Measurements from ENCODE around the gene RSRC1. TPM values are rescaled to one million over a fixed set of nuclear protein-coding genes. Genes with fewer than 3 reads are reported as not detected.
"Not testable (repeated sequence)": the region's sequence is repeated elsewhere in the genome, so short reads cannot be mapped to it uniquely, and the experiment has no call there.

Gene RSRC1
- total RNA-seq, 3 donors from 2014 or later: 26.6 to 41.9 (median 29.9) TPM

- ATAC-seq (no peak), DNase-seq (no peak)
- H3K4me3 ChIP-seq: peak overlapping the region; percentile 80
- H3K36me3 ChIP-seq (ENCODE audit: low read depth): no peaks in the 10 kb centered on the region
- peaks cover 11% of the 10 kb centered on the region for H3K4me1 ChIP-seq (ENCODE audit: low read depth)
- H3K9me3 ChIP-seq: no peaks in the 10 kb centered on the region
- intact Hi-C loops (cut with DNase I, micrococcal nuclease): no loop called here
- TF ChIP-seq CTCF (IDR thresholded peaks at IDR 0.05): no peak
Observed at GRCh38 chr3:158110658-158111018, 749 bp downstream of the RSRC1 start.

- no peaks in the 10 kb centered on the region for H3K36me3 ChIP-seq (ENCODE audit: low read depth)
- no peaks in the 10 kb centered on the region for H3K9me3 ChIP-seq
- ATAC-seq (no peak), DNase-seq (no peak)
- intact Hi-C loops (cut with DNase I, micrococcal nuclease): no loop called here
- TF ChIP-seq CTCF (IDR thresholded peaks at IDR 0.05): no peak
- H3K4me3 ChIP-seq: no peak overlapping the region
- H3K4me1 ChIP-seq (ENCODE audit: low read depth): peaks cover 4% of the 10 kb centered on the region
Observed at GRCh38 chr3:158111861-158112260, 2.0 kb downstream of the RSRC1 start.

GRCh38 chr3:158113595-158113994, 3.7 kb downstream of the RSRC1 start:
- H3K36me3 ChIP-seq (ENCODE audit: low read depth); H3K9me3 ChIP-seq; ATAC-seq; H3K4me3 ChIP-seq; DNase-seq; H3K4me1 ChIP-seq (ENCODE audit: low read depth); intact Hi-C loops (cut with DNase I, micrococcal nuclease): not testable (repeated sequence)

DNA sequence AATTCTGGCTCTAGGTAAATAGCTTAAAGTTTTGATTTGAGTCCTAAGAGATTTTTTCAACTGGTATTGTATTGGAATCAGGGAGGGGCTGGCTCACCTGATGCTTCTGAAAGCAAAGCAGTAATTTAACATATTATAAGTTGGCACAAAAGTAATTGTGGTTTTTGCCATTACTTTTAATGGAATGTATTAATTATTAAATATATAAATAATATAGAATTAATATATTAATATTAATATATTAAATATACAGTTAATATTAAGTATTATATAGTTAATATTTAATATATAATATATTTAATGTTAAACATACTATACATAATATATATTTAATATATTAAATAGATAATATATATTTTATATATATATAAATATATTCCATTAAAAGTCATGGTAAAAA, 10.4 kb downstream of the RSRC1 start:
- intact Hi-C loops (cut with DNase I, micrococcal nuclease): no loop called here
- Histone ChIP-seq H3K4me3 (no peak overlapping the region), H3K36me3 (ENCODE audit: low read depth) (no peaks in the 10 kb centered on the region), H3K4me1 (ENCODE audit: low read depth) (no peaks in the 10 kb centered on the region), H3K9me3 (no peaks in the 10 kb centered on the region)
- DNase-seq (no peak), ATAC-seq (no peak)
- TF ChIP-seq CTCF (IDR thresholded peaks at IDR 0.05): no peak

GRCh38 chr3:158121295-158121694, 11.4 kb downstream of the RSRC1 start:
- no peaks in the 10 kb centered on the region for H3K36me3 ChIP-seq (ENCODE audit: low read depth)
- ATAC-seq (no peak), DNase-seq (no peak)
- H3K9me3 ChIP-seq: no peaks in the 10 kb centered on the region
- TF ChIP-seq CTCF (IDR thresholded peaks at IDR 0.05): no peak
- intact Hi-C loops (cut with DNase I, micrococcal nuclease): no loop called here
- no peak overlapping the region for H3K4me3 ChIP-seq
- no peaks in the 10 kb centered on the region for H3K4me1 ChIP-seq (ENCODE audit: low read depth)

DNA sequence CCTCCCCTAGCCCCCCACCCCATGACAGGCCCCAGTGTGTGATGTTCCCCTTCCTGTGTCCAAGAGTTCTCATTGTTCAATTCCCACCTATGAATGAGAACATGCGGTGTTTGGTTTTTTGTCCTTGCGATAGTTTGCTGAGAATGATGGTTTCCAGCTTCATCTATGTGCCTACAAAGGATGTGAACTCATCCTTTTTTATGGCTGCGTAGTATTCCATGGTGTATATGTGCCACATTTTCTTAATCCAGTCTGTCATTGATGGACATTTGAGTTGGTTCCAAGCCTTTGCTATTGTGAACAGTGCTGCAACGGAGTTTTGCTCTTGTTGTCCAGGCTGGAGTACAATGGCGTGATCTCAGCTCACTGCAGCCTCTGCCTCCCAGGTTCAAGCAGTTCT, 12.8 kb downstream of the RSRC1 start:
- H3K9me3 ChIP-seq; ATAC-seq; DNase-seq; H3K36me3 ChIP-seq (ENCODE audit: low read depth); intact Hi-C loops (cut with DNase I, micrococcal nuclease); H3K4me3 ChIP-seq; H3K4me1 ChIP-seq (ENCODE audit: low read depth): not testable (repeated sequence)
